Astrocyte of the spinal cord (primary cell): ENCODE data around the gene SP3.

ENCODE experiments used
- DNase-seq: peaks from one replicate; pipeline ENCODE4 v3.0.0; 2011; ENCODE audit warnings: low read depth, low spot score
- H3K4me3 ChIP-seq: 2 replicates; pipeline ENCODE4 v1.5.1; 2011; ENCODE audit warnings: low read depth, mild to moderate bottlenecking, low read length, moderate library complexity
- CTCF ChIP-seq: IDR thresholded peaks from 2 replicates; pipeline ENCODE4 v1.5.1; 2012; ENCODE audit warnings: low read depth, mild to moderate bottlenecking, low read length, inconsistent platforms
- in situ Hi-C: cut with HindIII; loops from 2 replicates; pipeline ENCODE4 v1.10.0; 2017; ENCODE audit warnings: low sequenced_read_pairs

SP3 gene

DNA sequence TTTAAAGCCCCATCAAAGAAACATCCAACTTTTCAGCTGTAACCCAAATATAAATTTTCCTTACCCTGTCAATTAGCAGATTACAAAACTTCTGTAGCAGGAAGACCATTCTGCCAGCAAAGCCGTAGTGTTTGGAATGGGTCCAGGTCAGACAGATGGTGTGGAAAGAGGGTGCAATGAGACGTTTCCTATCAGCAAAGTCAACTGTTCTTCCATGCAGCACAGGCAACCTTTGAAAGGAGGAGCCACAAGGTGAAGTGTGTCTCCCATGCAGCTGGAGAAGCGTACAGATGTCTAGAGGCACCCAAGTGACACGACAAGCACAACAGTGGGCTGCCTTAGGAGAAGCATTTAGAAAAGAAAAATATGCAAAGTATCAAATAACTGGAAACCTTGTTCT, 83.7 kb downstream of the SP3 start:
- no peak for DNase-seq
- in situ Hi-C loops = no loop called here
- no peak for TF ChIP-seq CTCF
- no peak overlapping the region for H3K4me3 ChIP-seq

DNA sequence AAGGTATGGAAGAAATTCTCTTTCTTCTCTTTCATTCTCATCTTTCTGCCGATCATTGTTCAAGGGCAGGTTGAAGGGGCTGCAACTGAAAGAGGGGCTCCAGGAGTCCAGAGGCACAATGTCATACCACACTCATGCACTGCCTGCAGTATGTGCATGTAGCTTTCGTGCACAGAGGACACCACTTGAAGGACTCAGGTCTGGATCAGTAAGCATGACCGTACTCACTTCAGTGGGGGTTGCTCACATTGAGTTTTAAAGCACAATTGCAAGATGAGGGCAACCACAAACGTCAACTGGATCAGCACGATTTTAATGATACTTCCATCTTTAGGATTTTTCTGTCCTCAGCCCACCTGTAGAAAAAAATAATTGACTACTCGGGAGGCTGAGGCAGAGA, 84.6 kb downstream of the SP3 start:
- no peak overlapping the region for H3K4me3 ChIP-seq
- DNase-seq = no peak
- TF ChIP-seq CTCF = no peak
- in situ Hi-C loops = no loop called here

DNA sequence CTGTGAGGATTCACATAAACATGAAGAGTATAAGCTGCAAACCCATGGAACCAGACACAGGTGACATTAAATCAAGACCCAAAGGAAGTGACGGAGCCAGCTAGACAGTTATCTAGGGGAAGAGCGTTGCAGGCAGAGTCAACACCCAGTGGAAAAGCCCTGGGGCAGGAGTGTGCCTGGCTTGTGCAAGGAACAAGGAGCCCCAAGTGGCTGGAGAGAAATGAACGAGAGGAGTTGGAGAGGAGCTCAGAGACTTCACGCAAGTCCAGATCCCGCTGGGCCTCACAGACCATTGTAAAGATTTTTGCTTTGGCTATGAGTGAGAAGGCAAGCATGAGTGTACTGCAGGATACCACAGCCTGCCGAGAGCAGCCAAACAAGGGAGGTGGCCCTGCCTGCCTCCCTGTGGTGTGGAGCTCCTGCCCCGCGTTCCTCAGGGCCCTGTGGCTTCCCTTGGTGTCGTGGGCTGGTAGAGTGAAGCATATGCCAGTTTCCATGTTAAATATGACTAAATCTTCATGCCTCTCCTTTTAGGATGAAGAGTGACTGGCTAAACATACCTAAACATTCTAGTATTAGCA, 88.2 kb downstream of the SP3 start:
- DNase-seq = no peak
- H3K4me3 ChIP-seq = no peak overlapping the region
- in situ Hi-C loops = no loop called here
- no peak for TF ChIP-seq CTCF

DNA sequence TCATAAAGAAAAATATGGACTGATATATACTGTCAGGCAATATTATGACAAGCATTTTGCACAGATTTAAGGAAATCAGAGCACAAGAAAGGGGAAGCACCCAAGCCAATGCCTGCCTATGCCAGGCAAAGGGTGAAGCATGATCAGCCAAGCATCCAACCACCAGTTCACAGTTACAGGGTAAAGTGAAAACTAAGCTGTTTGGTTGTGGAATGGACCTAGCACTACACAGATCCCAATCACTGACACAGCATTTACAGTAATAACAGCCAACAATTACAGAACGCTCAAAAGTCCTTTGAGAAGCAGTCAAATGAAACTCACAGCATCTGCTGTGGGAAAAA, 90.3 kb downstream of the SP3 start:
- DNase-seq = no peak
- in situ Hi-C loops = no loop called here
- no peak overlapping the region for H3K4me3 ChIP-seq
- no peak for TF ChIP-seq CTCF

- H3K4me3 ChIP-seq = no peak overlapping the region
- DNase-seq = no peak
- in situ Hi-C loops = no loop called here
- no peak for TF ChIP-seq CTCF
Measured at GRCh38 chr2:173874003-173874893, 90.9 kb downstream of the SP3 start.

GRCh38 chr2:173872714-173873113, 92.5 kb downstream of the SP3 start:
- no peak overlapping the region for H3K4me3 ChIP-seq
- no peak for DNase-seq
- in situ Hi-C loops = no loop called here
- TF ChIP-seq CTCF = no peak
